ENCODE measurements around the gene NOTCH1. TPM values are rescaled to one million over a fixed set of nuclear protein-coding genes. Genes with fewer than 3 reads are reported as not detected.

NOTCH1 gene
- total RNA-seq, 1 experiment from 2014 or later: 3.2 TPM

DNA sequence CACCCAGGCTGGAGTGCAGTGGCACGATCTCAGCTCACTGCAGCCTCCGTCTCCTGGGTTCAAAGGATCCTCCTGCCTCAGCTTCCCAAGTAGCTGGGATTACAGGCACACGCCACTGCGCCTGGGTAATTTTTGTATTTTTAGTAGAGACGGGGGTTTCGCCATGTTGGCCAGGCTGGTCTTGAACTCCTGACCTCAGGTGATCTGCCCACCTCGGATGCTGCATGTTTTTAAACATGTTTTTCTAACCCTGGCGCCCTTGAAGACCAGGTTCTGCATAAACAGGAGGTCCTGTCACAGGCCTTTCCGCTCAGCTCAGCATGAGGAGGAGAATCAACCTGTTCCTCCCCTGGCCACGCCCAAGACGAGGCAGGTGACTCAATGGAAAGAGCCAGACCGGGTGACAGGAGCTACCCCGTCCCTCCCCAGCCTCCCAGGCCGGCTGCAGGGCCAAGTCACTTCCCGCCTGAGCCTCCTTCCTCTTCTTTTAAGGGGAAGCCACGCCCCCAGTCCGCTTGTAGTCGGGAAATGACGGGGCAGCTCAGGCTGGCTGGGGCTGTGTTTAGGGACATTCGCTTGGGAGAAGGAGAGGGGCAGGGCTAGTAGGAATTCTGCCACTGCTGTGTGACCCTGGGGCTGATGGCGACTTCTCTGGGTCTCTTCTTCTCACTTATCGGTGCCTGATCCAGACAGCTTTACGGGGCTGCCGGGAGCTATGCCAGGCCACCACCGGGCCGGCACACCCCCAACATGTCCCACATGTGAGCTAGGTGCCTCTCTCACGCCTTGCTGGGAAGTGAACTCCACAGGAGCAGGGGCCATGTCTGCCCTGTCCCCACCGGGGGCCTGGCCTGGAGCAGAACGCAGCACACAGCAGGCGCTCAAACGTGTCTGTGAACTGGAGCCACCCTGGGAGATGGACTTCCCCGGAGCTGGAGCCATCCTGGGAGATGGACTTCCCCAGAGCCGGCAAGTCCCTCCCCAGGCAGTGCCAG is 6.1 kb downstream of the NOTCH1 start:
- DNase-seq (ENCODE audit: low read depth, low spot score): no peak
- in situ Hi-C loops (cut with HindIII; ENCODE audit: low pct_unique_long_range_greater_than_20kb, low sequenced_read_pairs): no loop called here

DNA sequence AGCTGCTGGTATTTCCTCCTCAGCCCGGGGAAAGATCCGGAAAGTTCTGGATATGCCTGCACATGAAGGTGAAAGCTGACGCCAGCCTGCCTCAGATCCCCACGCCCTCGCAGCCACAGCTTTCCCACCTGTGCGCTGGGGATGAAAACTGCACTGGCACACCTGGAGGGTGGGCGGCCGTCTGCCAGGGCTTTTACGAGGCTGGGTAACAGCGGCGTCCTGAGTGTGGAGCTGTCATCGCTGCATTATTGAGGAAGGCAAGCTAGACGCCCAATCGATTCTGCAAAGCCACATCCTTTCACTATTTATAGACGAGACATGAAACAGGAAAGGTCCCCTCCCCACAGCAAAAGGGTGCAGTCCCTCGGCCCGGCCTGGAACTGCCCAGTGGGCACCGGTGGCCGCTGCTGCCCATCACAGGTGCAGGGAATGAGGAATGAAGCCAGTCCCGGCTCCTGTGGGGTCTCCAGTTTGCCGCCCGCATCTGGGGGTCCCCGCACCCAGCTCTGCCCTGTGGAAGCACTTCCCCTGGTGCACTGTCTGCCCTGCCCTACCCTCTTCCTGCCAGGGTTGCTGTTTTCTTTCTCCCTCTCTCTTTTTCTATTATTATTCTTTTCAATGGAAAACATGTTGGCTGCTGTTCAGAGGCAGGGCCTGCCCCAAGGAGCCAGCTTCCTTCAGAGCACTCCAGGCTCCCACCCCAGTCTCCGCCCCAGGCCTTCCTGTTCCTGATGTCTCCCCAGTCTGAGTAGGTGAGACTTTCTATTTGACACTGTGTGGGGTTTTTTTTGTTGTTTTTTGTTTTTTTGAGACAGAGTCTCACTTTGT is 7.0 kb downstream of the NOTCH1 start:
- DNase-seq (ENCODE audit: low read depth, low spot score): no peak
- in situ Hi-C loops (cut with HindIII; ENCODE audit: low pct_unique_long_range_greater_than_20kb, low sequenced_read_pairs): no loop called here

GRCh38 chr9:136537896-136538598 is 7.8 kb downstream of the NOTCH1 start:
- DNase-seq (ENCODE audit: low read depth, low spot score): no peak
- in situ Hi-C loops (cut with HindIII; ENCODE audit: low pct_unique_long_range_greater_than_20kb, low sequenced_read_pairs): no loop called here

- in situ Hi-C loops (cut with HindIII; ENCODE audit: low pct_unique_long_range_greater_than_20kb, low sequenced_read_pairs): no loop called here
Observed at GRCh38 chr9:136537411-136537810, 8.4 kb downstream of the NOTCH1 start.

GRCh38 chr9:136536721-136537241 is 9.1 kb downstream of the NOTCH1 start:
- in situ Hi-C loops (cut with HindIII; ENCODE audit: low pct_unique_long_range_greater_than_20kb, low sequenced_read_pairs): no loop called here
- DNase-seq (ENCODE audit: low read depth, low spot score): no peak

More at GRCh38 chr9:136537411-136537810, 8.4 kb downstream of the NOTCH1 start:
- DNase-seq (ENCODE audit: low read depth, low spot score): no peak

DNA sequence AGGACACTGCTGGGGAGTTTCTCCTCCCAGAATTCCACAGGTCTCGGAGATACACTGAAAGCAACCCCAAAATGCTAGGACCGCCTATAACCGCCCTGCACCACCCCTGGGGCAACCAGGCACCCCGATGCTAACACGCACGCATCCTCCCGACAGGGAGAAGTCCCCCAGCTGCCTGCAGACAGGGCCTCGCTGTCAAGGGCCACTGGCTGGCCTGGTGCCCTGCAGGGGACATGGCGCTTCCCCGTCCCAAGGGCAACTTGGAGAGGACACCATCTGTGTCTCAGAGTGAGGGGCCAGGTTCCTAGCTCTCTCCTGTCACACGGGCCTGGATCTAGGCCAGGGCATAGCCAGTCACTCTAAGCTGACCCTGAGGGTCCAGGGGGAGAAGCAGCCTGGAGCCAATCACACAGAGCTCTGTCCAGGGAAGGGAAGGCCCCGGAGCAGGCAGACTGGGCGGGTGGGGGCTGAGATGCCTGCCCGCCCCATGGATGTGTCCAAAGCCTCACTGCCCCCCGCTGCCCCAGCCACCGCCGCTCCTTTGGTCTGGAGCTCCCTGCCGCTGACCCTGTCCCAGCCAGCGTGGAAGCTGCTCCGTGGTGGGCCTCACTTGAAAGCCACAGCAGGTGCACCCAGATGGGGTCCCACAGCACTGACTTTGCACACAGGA is 9.7 kb downstream of the NOTCH1 start:
- in situ Hi-C loops (cut with HindIII; ENCODE audit: low pct_unique_long_range_greater_than_20kb, low sequenced_read_pairs): no loop called here
- no peak for DNase-seq (ENCODE audit: low read depth, low spot score)

DNA sequence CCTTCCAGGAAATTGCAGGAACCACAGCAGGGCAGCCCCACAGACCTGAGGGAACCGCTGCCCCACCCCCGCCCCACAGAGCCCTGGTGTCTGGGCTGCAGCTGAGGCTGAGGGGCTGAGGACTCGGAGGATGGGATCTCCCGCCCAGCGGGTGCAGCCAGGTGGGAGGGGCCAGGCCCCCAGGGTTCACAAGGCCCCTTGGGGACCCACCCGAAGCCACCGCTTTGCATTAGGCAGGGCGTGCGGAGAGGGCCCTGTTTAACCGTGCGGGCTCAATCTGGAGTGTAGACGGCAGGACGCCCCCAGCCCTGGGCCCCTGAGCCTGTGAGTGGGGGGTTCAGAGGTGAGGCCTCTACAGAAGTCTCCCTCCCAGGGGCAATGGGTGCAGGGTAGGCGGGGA is 10.8 kb downstream of the NOTCH1 start:
- in situ Hi-C loops (cut with HindIII; ENCODE audit: low pct_unique_long_range_greater_than_20kb, low sequenced_read_pairs): no loop called here
- no peak for DNase-seq (ENCODE audit: low read depth, low spot score)

- no peak for DNase-seq (ENCODE audit: low read depth, low spot score)
- in situ Hi-C loops (cut with HindIII; ENCODE audit: low pct_unique_long_range_greater_than_20kb, low sequenced_read_pairs): no loop called here
Observed at GRCh38 chr9:136534366-136534765, 11.5 kb downstream of the NOTCH1 start.

GRCh38 chr9:136533775-136534157 is 12.1 kb downstream of the NOTCH1 start:
- in situ Hi-C loops (cut with HindIII; ENCODE audit: low pct_unique_long_range_greater_than_20kb, low sequenced_read_pairs): no loop called here
- DNase-seq (ENCODE audit: low read depth, low spot score): no peak

DNA sequence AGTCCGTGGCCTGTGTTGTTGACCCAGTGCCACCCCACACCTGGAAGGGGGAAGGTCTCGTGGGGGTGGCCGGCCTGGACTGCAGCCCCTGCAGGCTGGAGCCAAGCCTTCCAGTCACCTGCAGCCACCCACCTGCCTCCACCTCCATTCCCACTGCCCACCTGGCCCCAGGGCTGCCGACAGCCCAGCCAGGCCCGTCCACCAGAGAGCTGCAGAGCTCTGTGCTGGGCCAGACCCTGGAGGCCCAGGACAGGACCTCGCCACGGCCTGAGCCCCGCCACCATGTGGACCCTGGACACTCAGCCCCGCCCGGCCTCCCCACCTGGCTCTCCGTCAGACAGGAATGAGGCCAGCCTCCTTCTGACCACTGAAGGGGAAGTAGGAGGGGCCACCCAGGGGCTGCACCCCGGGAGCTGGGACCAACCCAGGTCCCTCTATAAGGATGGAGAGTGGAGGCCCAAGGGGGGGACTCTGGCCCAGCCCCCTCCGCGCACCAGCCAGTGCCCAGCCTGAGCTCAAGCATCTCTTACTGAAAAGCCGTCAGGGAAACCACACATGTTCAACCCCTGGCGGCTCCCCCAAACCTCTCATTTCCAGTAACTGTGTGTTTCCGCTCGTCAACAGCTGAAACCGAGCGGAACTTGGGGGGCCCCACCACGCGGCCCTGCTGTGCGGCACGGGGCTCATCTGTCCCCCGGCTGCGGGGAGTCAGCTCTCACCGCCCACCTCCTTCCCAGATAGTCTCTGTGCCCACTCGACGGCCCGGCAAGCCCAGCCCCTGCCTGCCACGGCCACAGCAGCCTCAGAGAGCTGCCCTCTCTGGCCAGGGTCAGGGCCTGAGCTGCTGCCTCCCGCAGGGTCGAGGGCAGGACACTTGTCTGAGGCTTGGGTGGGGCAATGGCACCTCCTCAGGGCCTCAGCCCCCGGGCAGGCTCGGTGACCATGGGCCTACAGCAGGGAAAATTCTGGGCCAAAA is 12.8 kb downstream of the NOTCH1 start:
- DNase-seq (ENCODE audit: low read depth, low spot score): no peak
- in situ Hi-C loops (cut with HindIII; ENCODE audit: low pct_unique_long_range_greater_than_20kb, low sequenced_read_pairs): no loop called here

- no peak for DNase-seq (ENCODE audit: low read depth, low spot score)
- in situ Hi-C loops (cut with HindIII; ENCODE audit: low pct_unique_long_range_greater_than_20kb, low sequenced_read_pairs): no loop called here
Observed at GRCh38 chr9:136531904-136532798, 13.7 kb downstream of the NOTCH1 start.

- no peak for DNase-seq (ENCODE audit: low read depth, low spot score)
- in situ Hi-C loops (cut with HindIII; ENCODE audit: low pct_unique_long_range_greater_than_20kb, low sequenced_read_pairs): no loop called here
Observed at GRCh38 chr9:136531186-136531903, 14.5 kb downstream of the NOTCH1 start.

- DNase-seq (ENCODE audit: low read depth, low spot score): no peak
- in situ Hi-C loops (cut with HindIII; ENCODE audit: low pct_unique_long_range_greater_than_20kb, low sequenced_read_pairs): no loop called here
Observed at GRCh38 chr9:136530461-136531089, 15.3 kb downstream of the NOTCH1 start.
